ENCODE data around the gene TNS1.

Gene TNS1

DNA sequence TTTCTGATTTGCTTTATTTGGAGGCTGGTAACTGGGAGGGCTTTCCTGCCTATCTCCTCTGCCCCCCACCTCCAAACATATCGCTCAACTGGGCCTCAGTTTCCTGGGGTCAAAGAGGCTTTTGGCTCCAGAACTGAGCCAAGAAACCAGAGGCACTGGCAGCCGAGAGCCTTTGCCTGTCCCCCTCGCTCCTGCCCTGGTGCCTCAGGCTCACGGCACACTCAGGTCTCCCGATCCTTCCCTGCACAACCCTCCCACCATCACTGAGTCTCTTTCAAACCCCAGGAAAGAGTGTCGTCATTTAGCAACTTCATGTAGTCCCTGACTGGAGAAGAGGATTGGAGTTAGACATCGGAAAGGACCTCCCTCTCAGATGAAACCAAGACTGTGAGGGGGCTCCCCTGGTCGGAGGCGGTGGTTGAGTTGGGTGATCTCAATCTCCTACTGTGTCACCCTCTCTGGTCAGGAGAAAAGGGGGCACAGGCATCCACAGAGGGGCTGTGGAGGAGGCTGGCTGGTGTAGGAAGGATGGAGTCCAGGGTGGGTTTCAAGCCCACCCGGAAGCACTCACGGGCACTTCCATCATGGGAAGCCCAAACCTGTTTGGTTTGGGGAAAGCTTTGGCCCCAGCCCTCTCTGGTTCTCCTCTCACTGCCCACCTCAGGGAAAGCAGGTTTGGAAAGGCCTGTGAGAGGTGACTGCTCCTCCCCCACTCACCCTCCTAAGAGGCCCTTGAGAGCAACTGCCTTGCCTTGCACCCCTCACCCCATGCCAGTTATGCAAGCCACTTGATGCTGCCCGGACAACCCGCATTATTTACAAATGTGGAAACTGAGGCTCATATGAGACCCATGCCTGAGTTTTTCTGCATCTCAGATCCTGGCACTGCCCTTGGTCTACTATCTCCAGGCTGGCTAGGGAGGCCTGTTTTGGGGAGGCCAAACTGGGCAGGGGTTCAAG lies 62.3 kb downstream of the TNS1 start:
- in situ Hi-C loops (cut with HindIII; ENCODE audit: low pct_ligation_motif_present, low pct_unique_long_range_greater_than_20kb, low sequenced_read_pairs) = no loop called here
- no peak for DNase-seq

DNA sequence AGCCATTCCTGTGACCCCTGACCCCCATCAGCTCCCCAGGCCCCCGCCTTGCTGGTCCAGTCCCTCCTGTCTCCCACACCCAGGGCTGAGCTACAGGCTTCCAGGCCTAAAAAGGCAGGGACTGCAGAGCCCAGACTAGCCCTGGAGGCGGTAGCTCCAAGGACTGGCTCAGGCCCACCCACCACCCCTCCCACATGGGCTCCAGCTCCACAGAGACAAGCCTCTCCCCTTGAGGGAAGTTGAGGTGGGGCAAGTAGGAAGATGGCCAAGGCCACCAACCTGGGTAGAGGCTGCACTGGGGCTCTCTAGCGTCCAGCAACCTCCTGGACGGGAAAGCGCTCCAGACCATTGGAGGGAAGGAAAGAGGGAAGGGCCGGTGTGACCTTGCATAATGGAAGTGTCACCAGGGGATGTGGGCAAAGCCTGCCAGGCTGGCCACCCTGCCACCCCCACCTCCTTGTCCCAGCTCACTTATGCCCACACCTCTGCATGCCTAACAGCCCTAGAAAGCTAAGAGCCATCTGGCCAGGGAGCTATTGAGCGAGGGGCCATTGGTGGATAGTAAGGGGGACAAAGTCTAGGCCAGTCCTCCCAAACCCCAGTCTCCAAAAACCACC lies 63.1 kb downstream of the TNS1 start:
- DNase-seq = no peak
- in situ Hi-C loops (cut with HindIII; ENCODE audit: low pct_ligation_motif_present, low pct_unique_long_range_greater_than_20kb, low sequenced_read_pairs) = no loop called here

- in situ Hi-C loops (cut with HindIII; ENCODE audit: low pct_ligation_motif_present, low pct_unique_long_range_greater_than_20kb, low sequenced_read_pairs) = no loop called here
- no peak for DNase-seq
These were observed 63.6 kb downstream of the TNS1 start for GRCh38 chr2:217939220-217939619.

- in situ Hi-C loops (cut with HindIII; ENCODE audit: low pct_ligation_motif_present, low pct_unique_long_range_greater_than_20kb, low sequenced_read_pairs) = no loop called here
- DNase-seq = no peak
These were observed 64.8 kb downstream of the TNS1 start for GRCh38 chr2:217938036-217938435.

GRCh38 chr2:217937446-217937845 lies 65.3 kb downstream of the TNS1 start:
- DNase-seq = no peak
- in situ Hi-C loops (cut with HindIII; ENCODE audit: low pct_ligation_motif_present, low pct_unique_long_range_greater_than_20kb, low sequenced_read_pairs) = no loop called here

GRCh38 chr2:217936952-217937351 lies 65.8 kb downstream of the TNS1 start:
- in situ Hi-C loops (cut with HindIII; ENCODE audit: low pct_ligation_motif_present, low pct_unique_long_range_greater_than_20kb, low sequenced_read_pairs) = no loop called here

DNA sequence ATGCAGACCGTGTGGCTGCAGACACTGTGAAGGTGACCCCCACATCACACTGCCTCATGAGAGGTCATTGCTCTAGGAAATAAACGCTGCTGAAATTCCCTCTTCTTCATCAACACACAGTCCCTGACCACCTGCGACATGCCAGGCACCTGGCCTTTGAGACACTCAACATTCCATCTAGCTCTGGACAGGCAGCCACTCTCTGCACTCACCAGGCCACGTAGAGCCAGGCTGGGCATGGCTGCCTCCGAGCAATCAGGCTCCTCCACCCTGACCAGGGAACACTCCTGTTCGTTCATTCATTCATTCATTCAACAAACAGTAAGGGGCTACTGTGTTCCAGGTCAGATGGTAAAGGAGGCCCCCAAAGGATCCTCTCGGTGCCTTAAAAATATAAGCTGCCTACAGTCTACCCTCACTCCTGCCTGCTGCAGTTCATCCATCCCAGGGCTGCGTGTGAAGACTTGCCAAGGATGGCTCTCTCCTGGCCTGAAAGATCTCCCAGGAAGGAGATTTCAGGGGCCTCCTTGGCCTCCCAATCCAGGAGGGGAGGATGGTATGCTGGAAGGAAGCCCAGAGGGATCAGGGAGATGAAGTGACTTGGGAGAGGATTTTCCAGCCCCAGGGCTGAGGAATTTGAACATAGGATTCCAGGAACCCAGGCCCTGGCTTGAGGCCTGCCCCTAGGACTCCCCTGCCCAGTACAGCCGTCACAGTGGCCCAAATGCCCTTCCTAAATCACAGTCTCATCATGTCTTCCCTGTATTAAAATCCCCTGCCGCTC lies 66.7 kb downstream of the TNS1 start:
- DNase-seq = no peak
- in situ Hi-C loops (cut with HindIII; ENCODE audit: low pct_ligation_motif_present, low pct_unique_long_range_greater_than_20kb, low sequenced_read_pairs) = no loop called here

More at GRCh38 chr2:217936952-217937351, 65.8 kb downstream of the TNS1 start:
- DNase-seq = no peak

- no peak for DNase-seq
- in situ Hi-C loops (cut with HindIII; ENCODE audit: low pct_ligation_motif_present, low pct_unique_long_range_greater_than_20kb, low sequenced_read_pairs) = no loop called here
These were observed 67.4 kb downstream of the TNS1 start for GRCh38 chr2:217935235-217935879.

GRCh38 chr2:217934321-217935131 lies 68.3 kb downstream of the TNS1 start:
- in situ Hi-C loops (cut with HindIII; ENCODE audit: low pct_ligation_motif_present, low pct_unique_long_range_greater_than_20kb, low sequenced_read_pairs) = no loop called here
- DNase-seq = peak; percentile 86

- no peak for DNase-seq
- in situ Hi-C loops (cut with HindIII; ENCODE audit: low pct_ligation_motif_present, low pct_unique_long_range_greater_than_20kb, low sequenced_read_pairs) = no loop called here
These were observed 69.2 kb downstream of the TNS1 start for GRCh38 chr2:217933617-217933993.

DNA sequence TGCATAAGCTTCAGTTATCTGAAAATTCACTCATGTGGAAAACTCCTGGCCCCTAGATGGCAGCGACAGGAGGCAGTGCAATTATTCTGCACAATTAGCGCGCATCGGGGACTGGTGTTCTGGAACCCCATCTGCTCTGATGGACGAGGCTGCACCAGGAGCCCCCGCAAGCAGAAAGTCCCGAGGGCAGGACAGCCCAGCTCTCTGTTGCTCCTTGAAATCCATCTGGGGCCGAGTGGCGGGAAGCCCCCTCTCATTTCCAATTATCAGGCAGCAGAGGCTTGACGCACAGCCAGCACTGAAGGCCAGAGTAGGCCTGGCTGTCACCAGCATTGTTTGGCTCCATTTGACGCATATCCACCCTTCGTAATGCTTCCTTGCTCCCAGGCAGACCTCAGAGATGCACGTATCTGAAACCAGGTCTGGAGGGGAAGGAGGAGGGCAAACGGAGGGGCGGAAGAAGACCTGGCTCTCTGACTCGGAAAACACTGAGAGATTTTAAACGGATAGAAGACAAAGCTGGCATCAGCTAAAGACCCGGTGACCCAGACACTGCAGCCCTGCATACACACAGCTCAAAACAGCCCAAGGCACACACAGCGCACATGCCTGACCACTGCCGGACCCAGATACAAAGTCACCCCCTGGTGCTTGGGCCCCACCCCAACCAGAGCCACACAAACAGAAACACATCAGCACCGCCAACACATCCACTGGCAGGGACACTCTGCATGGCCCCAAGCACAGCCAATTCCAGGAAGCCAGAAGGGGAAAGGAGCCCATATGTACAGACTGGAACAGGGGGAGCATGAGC lies 69.8 kb downstream of the TNS1 start:
- in situ Hi-C loops (cut with HindIII; ENCODE audit: low pct_ligation_motif_present, low pct_unique_long_range_greater_than_20kb, low sequenced_read_pairs) = no loop called here
- DNase-seq = no peak

DNA sequence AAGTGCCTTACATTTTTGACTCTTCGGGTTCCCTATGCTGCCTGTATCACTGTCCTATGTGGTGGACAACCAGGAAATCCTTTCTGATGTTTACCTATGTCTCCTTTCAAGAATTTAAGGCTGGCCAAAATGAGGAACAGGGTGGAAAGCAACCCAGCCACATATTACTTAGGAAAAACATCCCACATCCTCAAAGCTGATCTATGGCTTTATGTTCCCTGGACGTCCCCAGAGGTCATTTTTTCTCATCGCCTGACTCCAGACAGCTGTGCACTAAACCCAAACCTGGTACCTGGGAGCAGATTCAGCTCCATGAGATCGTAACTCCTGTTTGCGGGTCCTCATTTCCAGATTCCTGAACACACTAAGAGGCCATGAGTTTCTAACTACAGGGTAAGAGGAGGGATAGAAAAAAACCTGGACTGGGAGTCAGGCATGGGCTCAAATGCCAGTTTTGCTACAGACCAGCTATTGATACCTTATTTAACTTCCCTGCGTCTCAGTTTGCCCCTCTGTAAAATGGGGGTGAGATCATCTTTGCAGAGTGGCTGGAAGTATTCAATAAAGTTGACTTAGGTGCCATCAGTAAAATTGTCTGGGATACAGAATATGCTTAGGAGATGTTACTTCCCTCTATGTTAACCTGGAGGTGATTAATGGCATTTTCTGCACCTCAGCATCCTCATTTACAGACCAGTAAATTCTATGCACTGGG lies 70.8 kb downstream of the TNS1 start:
- in situ Hi-C loops (cut with HindIII; ENCODE audit: low pct_ligation_motif_present, low pct_unique_long_range_greater_than_20kb, low sequenced_read_pairs) = no loop called here
- no peak for DNase-seq

GRCh38 chr2:217930761-217931563 lies 71.8 kb downstream of the TNS1 start:
- in situ Hi-C loops (cut with HindIII; ENCODE audit: low pct_ligation_motif_present, low pct_unique_long_range_greater_than_20kb, low sequenced_read_pairs) = no loop called here
- DNase-seq = no peak

GRCh38 chr2:217929757-217930707 lies 72.8 kb downstream of the TNS1 start:
- in situ Hi-C loops (cut with HindIII; ENCODE audit: low pct_ligation_motif_present, low pct_unique_long_range_greater_than_20kb, low sequenced_read_pairs) = no loop called here
- DNase-seq = no peak

GRCh38 chr2:217929272-217929671 lies 73.5 kb downstream of the TNS1 start:
- in situ Hi-C loops (cut with HindIII; ENCODE audit: low pct_ligation_motif_present, low pct_unique_long_range_greater_than_20kb, low sequenced_read_pairs) = no loop called here
- no peak for DNase-seq
